Fibroblast of the aortic adventitia (primary cell): ENCODE measurements around the gene SFRP5. TPM values are rescaled to one million over a fixed set of nuclear protein-coding genes. Genes with fewer than 3 reads are reported as not detected.

Experiments
- DNase-seq: peaks from one replicate; pipeline ENCODE4 v3.0.0-alpha.2; 2010; ENCODE audit warnings: low read depth
- H3K4me3 ChIP-seq: 2 replicates; pipeline ENCODE4 v1.5.1; 2011; ENCODE audit warnings: low read depth, mild to moderate bottlenecking, control low read depth, low read length, moderate library complexity
- CTCF ChIP-seq: IDR thresholded peaks from 2 replicates; pipeline ENCODE4 v1.5.1; 2011; ENCODE audit warnings: mild to moderate bottlenecking, low read length, control low read depth, inconsistent platforms; ENCODE audit not compliant: insufficient read depth
- total RNA-seq: library from RNA; depleted of rRNA; stranded (reverse); fragments of >200 nt; gene quantifications from 2 replicates; pipeline ENCODE4 v1.2.3, GENCODE V29; 2012; ENCODE audit warnings: low replicate concordance

Gene SFRP5, protein sequence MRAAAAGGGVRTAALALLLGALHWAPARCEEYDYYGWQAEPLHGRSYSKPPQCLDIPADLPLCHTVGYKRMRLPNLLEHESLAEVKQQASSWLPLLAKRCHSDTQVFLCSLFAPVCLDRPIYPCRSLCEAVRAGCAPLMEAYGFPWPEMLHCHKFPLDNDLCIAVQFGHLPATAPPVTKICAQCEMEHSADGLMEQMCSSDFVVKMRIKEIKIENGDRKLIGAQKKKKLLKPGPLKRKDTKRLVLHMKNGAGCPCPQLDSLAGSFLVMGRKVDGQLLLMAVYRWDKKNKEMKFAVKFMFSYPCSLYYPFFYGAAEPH
- total RNA-seq, result not detected in 2 replicates

GRCh38 chr10:97771913-97772823 lies at the start of gene SFRP5:
Gene SFRP5, minus strand, starts transcription at chr10:97771999. Its CDS starts 166 bp downstream, at chr10:97771833.
- peak within 1 kb of the TSS; percentile 9 for H3K4me3 ChIP-seq
- no peak for DNase-seq
- TF ChIP-seq CTCF, result no peak

- TF ChIP-seq CTCF, result no peak
- DNase-seq, result no peak
- no peak overlapping the region for H3K4me3 ChIP-seq
Observed at GRCh38 chr10:97820096-97820704, 48.4 kb upstream of the SFRP5 start.

DNA sequence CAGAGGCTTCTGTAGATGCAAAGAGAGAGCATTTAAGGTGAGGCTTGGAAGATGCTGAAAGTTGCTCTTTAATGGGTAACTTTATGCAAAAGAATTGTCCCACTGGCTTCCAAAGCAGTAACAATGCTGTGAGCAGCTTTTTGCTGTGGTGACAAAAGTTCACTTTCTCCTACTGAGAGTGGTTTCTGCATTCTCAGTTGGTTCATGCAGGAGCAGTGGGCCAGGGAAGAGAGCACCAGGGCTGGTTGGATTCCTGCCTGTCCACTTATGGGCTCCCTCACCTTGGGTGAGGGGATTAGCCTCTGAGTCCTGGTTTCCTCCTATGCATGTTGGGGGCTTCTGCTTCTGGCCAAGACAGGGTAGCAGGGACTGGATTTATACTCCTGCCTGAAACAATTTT lies 46.8 kb upstream of the SFRP5 start:
- no peak for DNase-seq
- no peak for TF ChIP-seq CTCF
- H3K4me3 ChIP-seq, result no peak overlapping the region

DNA sequence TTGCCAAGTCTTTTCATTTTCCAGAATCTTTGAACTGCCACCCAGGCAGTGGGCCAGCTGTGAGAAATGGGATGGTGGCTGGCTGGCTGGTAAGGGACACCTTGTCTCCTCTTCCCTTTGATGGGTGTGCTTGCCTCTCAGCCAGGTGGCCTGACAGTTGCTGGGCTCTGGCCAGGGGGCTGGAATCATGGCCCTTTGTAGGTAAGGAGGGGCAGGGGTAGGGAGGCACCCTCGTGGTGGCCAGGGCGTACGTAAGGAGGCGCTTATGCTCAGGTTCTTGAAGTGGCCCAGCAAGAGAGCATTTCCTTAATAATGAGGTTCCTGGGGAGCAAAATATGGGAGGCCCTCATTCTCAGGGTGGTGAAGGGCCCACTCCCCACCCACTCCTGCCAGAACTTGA lies 44.8 kb upstream of the SFRP5 start:
- TF ChIP-seq CTCF, result no peak
- no peak overlapping the region for H3K4me3 ChIP-seq
- no peak for DNase-seq

- DNase-seq, result no peak
- TF ChIP-seq CTCF, result no peak
- H3K4me3 ChIP-seq, result no peak overlapping the region
Observed at GRCh38 chr10:97814996-97815395, 43.2 kb upstream of the SFRP5 start.

- no peak for DNase-seq
- H3K4me3 ChIP-seq, result no peak overlapping the region
- no peak for TF ChIP-seq CTCF
Observed at GRCh38 chr10:97813311-97813710, 41.5 kb upstream of the SFRP5 start.
